GM23248 (cell line): ENCODE measurements around the gene SIK3. TPM values are rescaled to one million over a fixed set of nuclear protein-coding genes. Genes with fewer than 3 reads are reported as not detected.

Experiments used
- DNase-seq: peaks from one replicate; pipeline ENCODE4 v3.0.0-alpha.2; 2015
- H2AFZ ChIP-seq: fragments of 200-600 bp; sonication (generic); 2 replicates; pipeline ENCODE4 v1.6.1; 2016; ENCODE audit warnings: antibody characterized with exemption
- H3F3A ChIP-seq: fragments of 200-600 bp; sonication (generic); 2 replicates; pipeline ENCODE4 v1.6.1; 2016; ENCODE audit warnings: mild to moderate bottlenecking, antibody characterized with exemption, mixed run types; ENCODE audit not compliant: insufficient read depth
- H3K27ac ChIP-seq: fragments of 200-600 bp; sonication (generic); 2 replicates; pipeline ENCODE4 v1.5.1; 2016; ENCODE audit warnings: mild to moderate bottlenecking
- H3K27me3 ChIP-seq: fragments of 200-600 bp; sonication (generic); replicated peaks from 2 replicates; pipeline ENCODE4 v1.6.1; 2016; ENCODE audit warnings: mild to moderate bottlenecking; ENCODE audit not compliant: insufficient read depth
- H3K36me3 ChIP-seq: fragments of 200-600 bp; sonication (generic); 2 replicates; pipeline ENCODE4 v1.6.1; 2016; ENCODE audit warnings: low read depth, mild to moderate bottlenecking
- H3K4me1 ChIP-seq: fragments of 200-600 bp; sonication (generic); 2 replicates; pipeline ENCODE4 v1.6.1; 2016; ENCODE audit warnings: mild to moderate bottlenecking; ENCODE audit not compliant: insufficient read depth
- H3K4me2 ChIP-seq: fragments of 200-600 bp; sonication (generic); one replicate; pipeline ENCODE4 v1.6.1; 2016; ENCODE audit warnings: mild to moderate bottlenecking; ENCODE audit not compliant: unreplicated experiment
- H3K4me3 ChIP-seq: fragments of 200-600 bp; sonication (generic); 2 replicates; pipeline ENCODE4 v1.5.1; 2016; ENCODE audit warnings: mild to moderate bottlenecking
- H3K79me2 ChIP-seq: fragments of 200-600 bp; sonication (generic); 2 replicates; pipeline ENCODE4 v1.6.1; 2016; ENCODE audit warnings: mild to moderate bottlenecking; ENCODE audit not compliant: insufficient read depth
- H3K9ac ChIP-seq: fragments of 200-600 bp; sonication (generic); 2 replicates; pipeline ENCODE4 v1.6.1; 2016; ENCODE audit warnings: mild to moderate bottlenecking
- H3K9me2 ChIP-seq: fragments of 200-600 bp; sonication (generic); 2 replicates; pipeline ENCODE4 v1.6.1; 2016; ENCODE audit warnings: mixed run types, mild to moderate bottlenecking, moderate library complexity; ENCODE audit not compliant: insufficient read depth
- H3K9me3 ChIP-seq: fragments of 200-600 bp; sonication (generic); one replicate; pipeline ENCODE4 v1.6.1; 2017; ENCODE audit warnings: low read depth
- H4K20me1 ChIP-seq: fragments of 200-600 bp; sonication (generic); 2 replicates; pipeline ENCODE4 v1.6.0; 2016; ENCODE audit not compliant: insufficient read depth
- EZH2 ChIP-seq: fragments of 200-600 bp; sonication (generic); IDR thresholded peaks from 2 replicates; pipeline ENCODE4 v1.6.1; 2018; ENCODE audit warnings: antibody characterized with exemption, mild to moderate bottlenecking; ENCODE audit not compliant: insufficient read depth, poor library complexity, severe bottlenecking
- EZH2phosphoT487 ChIP-seq: fragments of 200-600 bp; sonication (generic); IDR thresholded peaks from 2 replicates; pipeline ENCODE4 v1.6.1; 2018; ENCODE audit warnings: antibody characterized with exemption, moderate library complexity, mild to moderate bottlenecking, low read depth; ENCODE audit not compliant: insufficient read depth
- WGBS, 2 experiments: methylation state at CpG; one replicate each; pipeline ENCODE4 v1.1.6; 2015 to 2017; ENCODE audit warnings: low lambda C conversion rate in 2 of 2, low coverage in 1 of 2; ENCODE audit errors: missing lambda C conversion rate in 2 of 2; 5-methylcytosine and 5-hydroxymethylcytosine counted together
- in situ Hi-C: fragments of 300-500 bp; cut with MboI; formaldehyde crosslinking; loops from 2 replicates; pipeline ENCODE4 v1.15.0; 2020
- polyA plus RNA-seq: library from polyadenylated mRNA; unstranded; fragments of >200 nt; fragmentation: Nextera tagmentation; extraction: Ambion mirVana; gene quantifications from 2 replicates; pipeline ENCODE4 v1.2.1, GENCODE V29; 2016
- total RNA-seq: library from RNA; depleted of rRNA; stranded (reverse); fragments of >200 nt; shearing (Covaris generic); gene quantifications from 2 replicates; pipeline ENCODE4 v1.2.3, GENCODE V29; 2014

Gene SIK3
- total and polyA plus RNA-seq, 2 experiments from 2014 or later, result 4.2 to 15.5 TPM

- Histone ChIP-seq H2AFZ (no peak overlapping the region), H3K9me2 (no peaks in the 10 kb centered on the region), H3K27me3 (no peaks in the 10 kb centered on the region), H3K79me2 (no peaks in the 10 kb centered on the region), H3K4me3 (no peak overlapping the region), H3K9me3 (no peaks in the 10 kb centered on the region), H3K4me1 (no peaks in the 10 kb centered on the region), H4K20me1 (no peaks in the 10 kb centered on the region), H3F3A (no peaks in the 10 kb centered on the region), H3K4me2 (no peak overlapping the region), H3K36me3 (peaks cover 13% of the 10 kb centered on the region), H3K27ac (no peak overlapping the region), H3K9ac (no peak overlapping the region)
- 94 to 99% methylated on average over 4 of the region's 4 CpGs for WGBS, 2 experiments
- TF ChIP-seq EZH2, result no peak
- TF ChIP-seq EZH2phosphoT487, result no peak
- no peak for DNase-seq
- in situ Hi-C loops, result no loop called here
Measured at GRCh38 chr11:116950210-116950609, 148.0 kb downstream of the SIK3 start.

- DNase-seq, result peak; percentile 39
- in situ Hi-C loops, result no loop called here
Measured at GRCh38 chr11:116948391-116948790, 149.8 kb downstream of the SIK3 start.

GRCh38 chr11:116946414-116946813, 151.8 kb downstream of the SIK3 start:
- H2AFZ ChIP-seq, result no peak overlapping the region
- no peak overlapping the region for H3K27ac ChIP-seq
- no peaks in the 10 kb centered on the region for H3K27me3 ChIP-seq
- H3K9me2 ChIP-seq, result no peaks in the 10 kb centered on the region
- no peak overlapping the region for H3K9ac ChIP-seq
- H3K9me3 ChIP-seq, result no peaks in the 10 kb centered on the region
- H3K4me1 ChIP-seq, result no peaks in the 10 kb centered on the region
- peaks cover 13% of the 10 kb centered on the region for H3K36me3 ChIP-seq
- DNase-seq, result no peak
- no peak overlapping the region for H3K4me2 ChIP-seq
- TF ChIP-seq EZH2, result no peak
- TF ChIP-seq EZH2phosphoT487, result no peak
- H3K4me3 ChIP-seq, result no peak overlapping the region
- H4K20me1 ChIP-seq, result no peaks in the 10 kb centered on the region
- 91 to 97% methylated on average over 3 of the region's 3 CpGs for WGBS, 2 experiments
- no peaks in the 10 kb centered on the region for H3K79me2 ChIP-seq
- in situ Hi-C loops, result no loop called here
- H3F3A ChIP-seq, result no peaks in the 10 kb centered on the region

More at GRCh38 chr11:116948391-116948790, 149.8 kb downstream of the SIK3 start:
- Histone ChIP-seq H2AFZ (no peak overlapping the region), H3K4me2 (no peak overlapping the region), H3K27me3 (no peaks in the 10 kb centered on the region), H3K9ac (no peak overlapping the region), H3K79me2 (no peaks in the 10 kb centered on the region), H3F3A (no peaks in the 10 kb centered on the region), H3K9me3 (no peaks in the 10 kb centered on the region), H4K20me1 (no peaks in the 10 kb centered on the region), H3K4me1 (no peaks in the 10 kb centered on the region), H3K4me3 (no peak overlapping the region), H3K36me3 (peaks cover 13% of the 10 kb centered on the region), H3K27ac (no peak overlapping the region), H3K9me2 (no peaks in the 10 kb centered on the region)
- WGBS, 2 experiments, result 75 to 82% methylated on average over 4 of the region's 4 CpGs
- TF ChIP-seq EZH2phosphoT487 (no peak), EZH2 (no peak)

DNA sequence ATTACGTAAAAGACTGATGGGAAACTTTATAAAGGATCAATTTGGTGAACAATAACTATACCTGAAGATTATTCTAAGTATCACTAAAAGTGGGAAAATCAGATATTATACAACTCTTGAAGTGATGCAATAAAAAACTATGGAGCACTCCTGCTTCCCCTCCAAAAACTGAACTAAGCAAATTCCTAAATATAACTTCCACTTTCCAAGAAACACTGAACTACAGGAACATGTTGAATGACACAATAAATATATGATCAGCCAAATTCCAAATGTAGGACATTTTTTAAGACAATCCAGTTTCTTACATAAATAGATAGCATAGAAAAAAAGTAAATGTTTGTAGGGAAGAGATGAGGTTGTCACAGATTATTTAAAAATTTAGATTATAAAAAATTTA, 158.7 kb downstream of the SIK3 start:
- Histone ChIP-seq H3K36me3 (no peaks in the 10 kb centered on the region), H3K9me2 (no peaks in the 10 kb centered on the region), H3K4me2 (no peak overlapping the region), H3K27me3 (no peaks in the 10 kb centered on the region), H3K9ac (no peak overlapping the region), H3K4me1 (no peaks in the 10 kb centered on the region), H3K79me2 (no peaks in the 10 kb centered on the region), H3K27ac (no peak overlapping the region), H3K4me3 (no peak overlapping the region), H3K9me3 (no peaks in the 10 kb centered on the region), H2AFZ (no peak overlapping the region), H3F3A (no peaks in the 10 kb centered on the region), H4K20me1 (no peaks in the 10 kb centered on the region)
- DNase-seq, result no peak
- TF ChIP-seq EZH2phosphoT487 (no peak), EZH2 (no peak)
- 94 to 100% methylated on average over 1 of the region's 1 CpG for WGBS, 2 experiments
- in situ Hi-C loops, result no loop called here
